Measurements from ENCODE around the gene CYP19A1. TPM values are rescaled to one million over a fixed set of nuclear protein-coding genes. Genes with fewer than 3 reads are reported as not detected.

The CYP19A1 gene
- total and polyA plus RNA-seq, 2 of the 8 experiments (the other 6 are each of a cell fraction or from before 2014, with no cell fraction given), result not detected

- Histone ChIP-seq H4K20me1 (replicated peaks in 1 of 2; ENCODE audit: control insufficient read depth in 1 of 2, insufficient read depth in 2 of 2, low read length in 2 of 2) (no peaks in the 10 kb centered on the region), H3K4me3 (ENCODE audit: extremely low read depth in 1 of 4, insufficient read depth in 2 of 4, low read depth in 3 of 4, low read length in 4 of 4) (no peak overlapping the region), H3K4me1 (replicated peaks in 1 of 4; ENCODE audit: control insufficient read depth in 3 of 4, insufficient read depth in 4 of 4, low read length in 3 of 4) (no peaks in the 10 kb centered on the region), H3K36me3 (ENCODE audit: control insufficient read depth in 2 of 4, insufficient read depth in 4 of 4, low read length in 3 of 4) (no peaks in the 10 kb centered on the region), H2AK5ac (ENCODE audit: low read depth, low read length) (no peak overlapping the region), H2BK5ac (ENCODE audit: low read depth, low read length) (no peak overlapping the region), H3K27ac (ENCODE audit: low read depth, low read length) (no peak overlapping the region), H3K79me2 (ENCODE audit: control insufficient read depth in 1 of 2, insufficient read depth in 2 of 2, low read length in 2 of 2) (no peaks in the 10 kb centered on the region), H3K79me1 (ENCODE audit: low read depth, low read length) (no peaks in the 10 kb centered on the region), H4K91ac (replicated peaks; ENCODE audit: insufficient read length, low read length) (no peak overlapping the region), H2BK20ac (ENCODE audit: low read length) (no peak overlapping the region), H3K4me2 (ENCODE audit: insufficient read depth in 1 of 2, low read depth in 2 of 2, low read length in 2 of 2) (no peak overlapping the region), H2AFZ (ENCODE audit: low read length) (no peak overlapping the region), H3K4ac (replicated peaks; ENCODE audit: insufficient read length, low read depth, low read length) (no peak overlapping the region), H2BK15ac (ENCODE audit: low read length) (no peak overlapping the region), H3K23me2 (ENCODE audit: low read depth, low read length) (no peaks in the 10 kb centered on the region), H3K14ac (ENCODE audit: insufficient read length) (no peak overlapping the region), H2BK120ac (replicated peaks; ENCODE audit: low read depth, low read length) (no peak overlapping the region), H3K18ac (ENCODE audit: extremely low read depth, low read length) (no peak overlapping the region), H2BK12ac (ENCODE audit: low read depth, low read length) (no peak overlapping the region), H3K9me3 (ENCODE audit: insufficient read depth in 2 of 2, low read depth in 1 of 2, low read length in 1 of 2) (no peaks in the 10 kb centered on the region), H4K5ac (ENCODE audit: insufficient read length, low read depth, low read length) (no peak overlapping the region), H4K8ac (ENCODE audit: extremely low read depth, insufficient read depth, low read length) (no peak overlapping the region), H3K27me3 (replicated peaks in 1 of 4; ENCODE audit: control insufficient read depth in 3 of 4, extremely low read depth in 1 of 4, insufficient read depth in 3 of 4, low read length in 3 of 4) (no peaks in the 10 kb centered on the region), H3K9ac (replicated peaks in 1 of 4; ENCODE audit: extremely low read depth in 1 of 4, low read depth in 3 of 4, low read length in 3 of 4) (no peak overlapping the region), H3K23ac (ENCODE audit: insufficient read length) (no peak overlapping the region), H3K56ac (replicated peaks; ENCODE audit: insufficient read length, low read depth, low read length) (no peak overlapping the region)
- TF ChIP-seq SP1 (IDR thresholded peaks at IDR 0.05; ENCODE audit: low read depth, low read length), result no peak
- no peak for TF ChIP-seq RNF2 (IDR thresholded peaks at IDR 0.05; ENCODE audit: borderline replicate concordance, low read depth, low read length, missing control alignments, poor library complexity, severe bottlenecking)
- no peak for TF ChIP-seq SP4 (IDR thresholded peaks at IDR 0.05; ENCODE audit: low read length)
- TF ChIP-seq ATF2 (IDR thresholded peaks at IDR 0.05; ENCODE audit: low read length), result no peak
- TF ChIP-seq JUN (IDR thresholded peaks at IDR 0.05; ENCODE audit: low read depth, low read length), result no peak
- no peak for TF ChIP-seq TCF12 (IDR thresholded peaks at IDR 0.05; ENCODE audit: low read depth, low read length)
- no peak for TF ChIP-seq GABPA (IDR thresholded peaks at IDR 0.05; ENCODE audit: borderline replicate concordance, insufficient read depth, low read length)
- no peak for TF ChIP-seq POLR2A (IDR thresholded peaks at IDR 0.05; ENCODE audit: control extremely low read depth in 1 of 2, low read depth in 2 of 2, low read length in 2 of 2)
- TF ChIP-seq HDAC6 (IDR thresholded peaks at IDR 0.05; ENCODE audit: low read depth, low read length), result no peak
- POLR2A ChIA-PET (ENCODE audit: partially characterized antibody), result no interaction called here
- WGBS, 2 experiments (ENCODE audit: extremely low coverage in 1 of 2, insufficient coverage in 1 of 2, insufficient read length in 1 of 2, insufficient replicate concordance in 2 of 2, low coverage in 1 of 2, low lambda C conversion rate in 2 of 2, missing lambda C conversion rate in 1 of 2), result 94% methylated on average over 3 of the region's 3 CpGs; no CpG with 5 or more reads in 1 of the 2 experiments
- CTCF ChIA-PET (ENCODE audit: partially characterized antibody), result interaction anchor here (0.8 to 2.7 kb wide), 3 partner anchors 9 to 107 kb away, joined by 3 to 16 read pairs (median 3); no protein-coding TSS in a partner anchor
- FAIRE-seq (no peak), DNase-seq (ENCODE audit: low read depth in 1 of 2, low spot score in 2 of 2) (no peak)
Observed at GRCh38 chr15:51180011-51180410, 158.4 kb downstream of the CYP19A1 start.
